HG02973 (cell line): Measurements from ENCODE around the gene HOXD13.

Experiments
- ATAC-seq: cut with Tn5 transposase; IDR thresholded peaks from one replicate; pipeline ENCODE4 v1.9.1; 2021; ENCODE audit warnings: moderate library complexity; ENCODE audit not compliant: unreplicated experiment

The HOXD13 gene

DNA sequence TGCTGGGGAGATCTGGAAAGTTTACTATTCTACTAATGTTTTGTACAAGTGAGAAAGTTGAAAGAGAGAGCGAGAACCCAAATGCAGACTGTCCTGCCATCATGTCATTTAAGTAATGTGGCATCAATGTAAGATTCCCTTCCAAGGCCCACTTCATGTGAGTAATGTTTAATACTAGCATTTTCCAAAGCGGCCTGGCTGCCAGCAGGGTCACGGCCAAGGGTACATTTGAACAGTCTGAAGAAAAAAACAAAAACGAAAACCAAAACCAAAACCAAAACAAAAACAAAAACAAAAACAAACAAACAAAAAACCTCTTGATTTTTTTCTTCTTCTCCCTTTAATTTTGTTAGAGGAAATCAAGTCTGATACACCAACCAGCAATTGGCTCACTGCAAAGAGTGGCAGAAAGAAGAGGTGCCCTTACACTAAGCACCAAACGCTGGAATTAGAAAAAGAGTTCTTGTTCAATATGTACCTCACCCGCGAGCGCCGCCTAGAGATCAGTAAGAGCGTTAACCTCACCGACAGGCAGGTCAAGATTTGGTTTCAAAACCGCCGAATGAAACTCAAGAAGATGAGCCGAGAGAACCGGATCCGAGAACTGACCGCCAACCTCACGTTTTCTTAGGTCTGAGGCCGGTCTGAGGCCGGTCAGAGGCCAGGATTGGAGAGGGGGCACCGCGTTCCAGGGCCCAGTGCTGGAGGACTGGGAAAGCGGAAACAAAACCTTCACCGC lies 26.2 kb downstream of the HOXD13 start:
- ATAC-seq = no peak

DNA sequence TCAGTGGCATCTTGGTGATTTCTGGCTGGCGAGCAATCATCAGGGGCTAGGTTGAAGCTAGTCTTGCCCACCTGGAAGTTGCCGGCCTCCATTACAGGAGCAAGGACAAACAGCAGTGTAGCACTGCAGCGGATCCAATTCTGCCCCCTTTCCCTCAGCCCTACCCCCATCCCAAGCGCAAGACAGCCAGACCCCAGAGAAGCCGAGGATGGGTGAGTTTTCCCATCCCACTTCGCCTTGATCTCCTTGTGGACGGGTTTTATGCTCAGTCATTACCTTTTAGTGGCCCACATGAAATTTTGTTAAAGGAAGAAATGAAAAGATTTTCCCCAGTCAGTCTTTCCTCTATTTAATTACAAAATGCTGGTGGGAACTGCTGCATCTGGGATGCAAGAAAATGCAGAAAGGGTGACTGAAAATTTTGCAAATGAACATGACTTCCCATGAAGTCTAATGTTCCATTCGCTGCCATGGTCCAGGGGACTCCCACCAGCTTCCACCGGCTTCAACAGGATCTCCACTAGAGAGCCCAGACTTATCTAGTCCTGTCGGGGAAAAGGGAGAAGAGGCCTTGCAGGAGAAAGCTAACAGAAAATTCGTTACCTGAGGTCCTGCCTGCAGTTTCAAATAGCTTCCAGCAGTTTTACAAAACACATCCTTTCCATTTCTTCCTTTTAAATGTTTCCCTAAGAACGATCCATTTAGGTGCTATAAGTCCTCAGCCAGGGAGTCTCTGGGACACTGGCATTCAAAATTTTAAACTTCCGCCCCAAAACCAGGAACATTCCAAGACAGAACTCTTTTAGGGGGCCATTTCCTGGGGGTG lies 28.1 kb downstream of the HOXD13 start:
- no peak for ATAC-seq

DNA sequence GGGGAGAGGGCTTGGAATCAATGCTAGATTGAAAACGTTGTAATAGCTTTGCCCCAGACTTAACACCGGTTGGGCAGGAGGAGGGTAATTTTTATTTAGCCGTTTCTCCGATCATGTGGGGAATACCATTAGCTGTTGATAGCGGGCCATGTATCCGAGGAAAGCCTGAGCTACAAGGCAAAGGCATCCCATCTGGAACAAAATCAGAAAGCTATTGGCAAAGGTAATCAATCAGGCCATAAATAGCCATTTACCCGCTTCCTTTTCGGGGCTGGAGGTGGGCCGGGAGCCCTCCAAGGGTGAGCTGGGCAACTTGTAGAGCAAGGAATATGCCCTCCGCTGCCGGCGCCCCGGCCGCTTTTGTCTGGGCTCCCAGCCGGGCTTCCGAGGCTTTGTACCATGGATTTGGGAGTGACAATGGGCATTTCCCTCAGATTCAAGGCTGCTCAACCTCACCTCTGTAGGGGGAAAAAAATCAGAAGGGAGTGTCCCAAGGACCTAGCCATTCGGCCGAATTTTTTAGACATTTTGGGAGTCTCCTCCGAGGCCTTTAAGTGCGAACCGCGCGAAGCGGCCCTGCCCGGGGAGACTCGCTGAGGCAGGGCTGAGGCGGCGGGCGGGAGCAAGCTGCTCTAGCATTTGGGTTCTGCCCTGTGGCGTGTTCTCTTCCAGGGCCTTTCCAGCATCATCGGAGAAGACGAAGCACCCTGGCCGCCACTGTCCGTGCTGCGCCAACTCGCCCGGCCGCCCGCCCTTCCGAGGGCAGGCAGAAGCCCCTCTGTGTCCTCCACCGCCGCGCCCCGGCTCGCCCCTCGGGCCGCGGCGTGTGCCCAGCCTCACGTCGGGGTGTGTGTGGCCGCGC lies 28.9 kb downstream of the HOXD13 start:
- no peak for ATAC-seq

DNA sequence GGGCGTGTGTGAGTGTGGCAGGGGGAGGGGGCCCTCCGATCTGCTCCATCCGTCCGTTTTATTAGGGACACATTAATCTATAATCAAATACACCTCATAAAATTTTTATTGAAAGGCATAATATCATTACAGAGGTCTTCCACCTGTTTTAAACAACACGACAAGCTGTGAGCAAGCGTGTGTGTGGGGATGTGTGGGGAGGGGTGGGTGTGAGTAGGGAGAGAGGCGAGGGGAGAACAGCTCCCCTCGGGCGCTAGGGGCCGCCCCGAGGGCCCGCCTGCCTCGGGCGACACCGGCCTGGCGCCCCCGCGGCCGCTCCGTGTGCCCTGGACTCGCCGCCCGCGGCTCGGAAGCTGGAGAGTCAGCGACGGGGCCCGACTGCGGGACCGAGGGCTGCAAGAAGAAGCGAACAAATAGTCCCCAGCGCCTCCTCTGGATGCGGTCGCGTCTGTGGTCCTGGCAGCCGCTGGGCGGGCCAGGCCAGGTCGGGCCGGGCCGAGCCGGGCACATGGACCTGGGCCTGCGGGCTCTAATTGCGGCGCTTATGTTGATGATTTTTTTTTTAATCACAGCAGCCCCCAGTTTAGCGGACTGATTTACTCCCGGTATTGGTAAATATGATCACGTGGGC lies 29.6 kb downstream of the HOXD13 start:
- ATAC-seq = no peak

DNA sequence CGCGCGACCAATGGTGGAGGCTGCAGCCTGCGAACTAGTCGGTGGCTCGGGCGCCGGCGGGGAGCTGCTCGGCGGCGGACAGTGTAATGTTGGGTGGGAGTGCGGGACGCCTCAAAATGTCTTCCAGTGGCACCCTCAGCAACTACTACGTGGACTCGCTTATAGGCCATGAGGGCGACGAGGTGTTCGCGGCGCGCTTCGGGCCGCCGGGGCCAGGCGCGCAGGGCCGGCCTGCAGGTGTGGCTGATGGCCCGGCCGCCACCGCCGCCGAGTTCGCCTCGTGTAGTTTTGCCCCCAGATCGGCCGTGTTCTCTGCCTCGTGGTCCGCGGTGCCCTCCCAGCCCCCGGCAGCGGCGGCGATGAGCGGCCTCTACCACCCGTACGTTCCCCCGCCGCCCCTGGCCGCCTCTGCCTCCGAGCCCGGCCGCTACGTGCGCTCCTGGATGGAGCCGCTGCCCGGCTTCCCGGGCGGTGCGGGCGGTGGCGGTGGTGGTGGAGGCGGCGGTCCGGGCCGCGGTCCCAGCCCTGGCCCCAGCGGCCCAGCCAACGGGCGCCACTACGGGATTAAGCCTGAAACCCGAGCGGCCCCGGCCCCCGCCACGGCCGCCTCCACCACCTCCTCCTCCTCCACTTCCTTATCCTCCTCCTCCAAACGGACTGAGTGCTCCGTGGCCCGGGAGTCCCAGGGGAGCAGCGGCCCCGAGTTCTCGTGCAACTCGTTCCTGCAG lies 30.3 kb downstream of the HOXD13 start, which contains the start of gene HOXD9:
TSS of gene HOXD9 (plus strand) at position 37 of the 728 bp plus-strand sequence. CDS start at position 87, 50 bp downstream.
- no peak for ATAC-seq

DNA sequence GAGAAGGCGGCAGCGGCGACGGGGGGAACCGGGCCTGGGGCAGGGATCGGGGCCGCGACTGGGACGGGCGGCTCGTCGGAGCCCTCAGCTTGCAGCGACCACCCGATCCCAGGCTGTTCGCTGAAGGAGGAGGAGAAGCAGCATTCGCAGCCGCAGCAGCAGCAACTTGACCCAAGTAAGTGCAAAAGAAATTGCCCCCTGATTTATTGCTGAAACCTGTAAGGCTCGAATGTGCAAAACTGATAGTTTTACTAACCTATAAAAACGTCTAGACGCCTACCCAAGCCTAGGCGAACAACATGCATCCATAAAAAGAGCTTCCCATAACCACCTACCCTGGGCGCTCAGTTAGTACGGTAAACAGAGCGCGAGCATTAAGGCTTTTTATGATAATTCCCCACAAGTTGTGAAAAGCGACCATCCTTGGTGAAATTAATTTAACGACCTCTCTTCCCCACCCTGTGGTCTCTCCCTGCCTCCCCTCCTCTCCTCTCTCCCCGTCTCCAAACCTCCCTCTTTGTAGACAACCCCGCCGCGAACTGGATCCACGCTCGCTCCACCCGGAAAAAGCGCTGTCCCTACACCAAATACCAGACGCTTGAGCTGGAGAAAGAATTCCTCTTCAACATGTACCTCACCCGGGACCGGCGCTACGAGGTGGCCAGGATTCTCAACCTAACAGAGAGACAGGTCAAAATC lies 31.0 kb downstream of the HOXD13 start:
- ATAC-seq = no peak

DNA sequence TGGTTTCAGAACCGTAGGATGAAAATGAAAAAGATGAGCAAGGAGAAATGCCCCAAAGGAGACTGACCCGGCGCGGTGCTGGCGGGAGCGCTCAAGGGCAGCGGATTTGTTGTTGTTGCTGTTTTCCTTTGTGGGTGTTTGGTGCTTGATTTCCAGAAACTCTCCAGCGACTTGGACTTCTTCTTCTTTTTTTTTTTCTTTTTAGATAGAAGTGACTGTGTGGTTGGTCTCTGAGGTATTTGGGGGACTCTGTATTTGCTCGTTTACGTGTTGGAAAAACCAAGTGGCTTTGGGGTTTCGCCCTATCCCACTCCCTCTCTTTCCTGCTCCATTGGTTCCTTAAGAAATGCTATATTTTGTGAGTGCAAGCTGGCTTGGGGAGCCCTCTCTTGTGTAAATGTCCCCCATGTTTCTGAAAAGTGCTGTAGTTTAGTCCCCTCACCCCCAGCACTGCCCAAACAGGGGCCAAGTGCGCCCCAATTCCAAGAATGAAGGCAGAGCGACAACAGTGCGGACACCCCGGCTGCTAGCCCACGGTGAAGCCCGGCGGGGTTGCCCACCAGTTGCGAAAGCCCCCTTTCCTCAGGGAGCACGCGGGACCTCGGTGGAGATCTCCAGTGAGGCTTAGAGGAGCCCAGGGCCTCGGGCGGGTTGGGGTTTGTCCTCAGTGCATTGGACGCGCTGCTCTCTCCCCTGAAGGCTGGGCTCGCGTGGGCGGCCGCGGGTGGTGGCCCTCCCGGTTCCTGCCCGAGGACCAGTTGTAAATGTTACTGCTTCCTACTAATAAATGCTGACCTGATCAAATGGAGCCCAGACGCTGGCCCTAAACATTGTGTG lies 31.8 kb downstream of the HOXD13 start:
- no peak for ATAC-seq

DNA sequence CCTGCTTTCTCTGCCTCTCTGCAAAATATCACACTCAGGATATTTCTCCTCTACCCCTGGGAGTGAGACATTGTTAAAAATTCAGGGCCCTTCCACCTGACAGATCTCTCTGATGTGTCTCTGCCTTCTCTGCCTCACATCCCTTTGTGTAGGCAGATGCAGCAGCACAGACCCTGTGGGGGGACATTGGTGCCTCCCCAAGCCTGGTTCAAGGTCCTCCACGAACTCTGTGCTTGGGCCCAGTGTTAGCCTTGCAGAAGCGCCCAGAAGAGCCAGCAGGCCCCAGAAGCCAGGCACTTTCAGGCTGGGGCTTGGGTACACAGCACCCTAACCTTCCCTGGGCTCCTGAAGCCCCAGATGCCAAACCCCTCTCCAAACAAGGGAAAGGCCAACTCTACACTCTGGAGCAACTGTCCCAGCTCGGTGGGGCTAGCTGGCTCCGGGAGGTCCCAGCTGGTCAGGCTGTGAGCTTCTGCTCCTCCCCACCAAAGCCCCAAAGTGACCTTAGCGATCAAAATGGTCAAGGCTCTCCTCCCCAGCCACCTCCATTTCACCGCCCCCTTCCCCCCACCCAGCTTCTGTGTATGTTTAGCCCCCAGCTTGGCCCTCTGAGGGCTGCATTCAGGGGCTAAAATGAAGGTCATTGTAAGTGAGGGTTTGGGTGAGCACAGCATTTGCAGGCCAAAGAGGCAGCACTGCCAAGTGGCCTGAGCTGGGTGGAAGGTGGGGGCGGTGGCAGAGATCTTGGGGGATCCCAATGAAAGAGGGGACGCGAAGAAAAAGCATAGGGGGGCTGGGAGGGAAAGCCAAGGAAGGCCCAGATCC lies 32.6 kb downstream of the HOXD13 start:
- no peak for ATAC-seq

DNA sequence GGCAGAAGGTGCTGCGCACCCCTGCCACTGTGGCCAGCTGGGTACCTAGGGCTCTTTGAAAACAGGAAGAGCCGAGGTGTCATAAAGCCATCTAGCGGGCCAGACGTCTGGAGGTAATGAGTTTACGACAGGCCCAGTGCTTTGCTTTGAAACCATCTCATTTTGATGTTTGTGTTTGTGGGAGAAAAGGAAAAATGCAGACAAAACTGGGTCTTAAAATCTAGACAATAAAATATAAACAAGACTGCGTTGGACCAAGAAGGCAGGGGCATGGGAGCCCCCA lies 33.2 kb downstream of the HOXD13 start:
- no peak for ATAC-seq

DNA sequence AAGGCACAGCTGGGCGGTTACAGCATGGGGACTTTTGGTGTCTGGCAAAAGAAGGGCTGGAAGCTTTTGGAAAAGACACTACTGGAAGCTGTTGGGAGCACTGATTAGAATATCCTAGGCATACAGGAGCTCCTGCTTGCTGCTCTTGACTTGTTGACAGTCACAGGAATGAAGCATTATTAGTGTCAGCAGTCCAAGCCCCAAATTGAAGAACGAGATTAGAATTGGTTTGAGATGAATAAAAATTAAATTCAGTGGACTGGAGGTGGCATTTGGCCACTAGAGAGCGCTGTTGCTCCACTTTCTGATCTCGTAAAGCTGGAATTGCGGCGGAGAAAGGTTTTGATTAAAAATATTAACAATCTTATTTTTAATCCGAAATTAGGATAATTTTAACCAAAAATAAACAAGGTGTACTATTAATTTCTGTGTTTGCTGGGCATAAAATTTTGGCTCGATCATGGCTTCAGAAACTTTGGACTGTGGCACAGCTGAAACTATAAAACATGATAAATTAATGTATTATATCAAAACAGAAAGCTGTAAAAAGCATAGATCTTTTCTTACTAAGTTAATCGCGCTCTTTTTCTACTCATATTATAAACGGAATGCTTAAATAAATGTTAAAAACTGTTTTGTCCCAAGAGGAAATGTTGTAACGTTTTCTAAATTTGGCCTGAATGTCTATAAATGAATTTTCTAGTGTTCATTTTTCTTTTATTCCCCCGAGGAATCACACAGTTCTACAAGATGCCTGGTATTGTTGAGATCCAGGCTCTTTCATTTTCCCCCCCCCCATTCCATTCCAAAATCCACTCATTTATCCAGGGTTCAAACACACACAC lies 34.6 kb downstream of the HOXD13 start:
- no peak for ATAC-seq

DNA sequence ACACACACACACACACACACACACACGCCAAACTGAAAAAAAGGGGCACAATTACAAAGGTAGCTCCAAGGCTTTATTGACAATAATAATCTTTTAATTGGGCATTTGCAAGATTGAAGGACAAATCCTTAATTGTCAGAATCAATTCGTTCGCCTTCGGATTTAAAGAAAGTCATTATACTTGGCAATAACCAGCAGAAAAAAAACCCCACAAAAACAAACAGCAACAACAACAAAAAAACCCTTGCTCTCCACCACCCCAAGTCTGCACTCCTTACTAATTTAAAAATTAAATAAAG lies 35.2 kb downstream of the HOXD13 start:
- no peak for ATAC-seq

DNA sequence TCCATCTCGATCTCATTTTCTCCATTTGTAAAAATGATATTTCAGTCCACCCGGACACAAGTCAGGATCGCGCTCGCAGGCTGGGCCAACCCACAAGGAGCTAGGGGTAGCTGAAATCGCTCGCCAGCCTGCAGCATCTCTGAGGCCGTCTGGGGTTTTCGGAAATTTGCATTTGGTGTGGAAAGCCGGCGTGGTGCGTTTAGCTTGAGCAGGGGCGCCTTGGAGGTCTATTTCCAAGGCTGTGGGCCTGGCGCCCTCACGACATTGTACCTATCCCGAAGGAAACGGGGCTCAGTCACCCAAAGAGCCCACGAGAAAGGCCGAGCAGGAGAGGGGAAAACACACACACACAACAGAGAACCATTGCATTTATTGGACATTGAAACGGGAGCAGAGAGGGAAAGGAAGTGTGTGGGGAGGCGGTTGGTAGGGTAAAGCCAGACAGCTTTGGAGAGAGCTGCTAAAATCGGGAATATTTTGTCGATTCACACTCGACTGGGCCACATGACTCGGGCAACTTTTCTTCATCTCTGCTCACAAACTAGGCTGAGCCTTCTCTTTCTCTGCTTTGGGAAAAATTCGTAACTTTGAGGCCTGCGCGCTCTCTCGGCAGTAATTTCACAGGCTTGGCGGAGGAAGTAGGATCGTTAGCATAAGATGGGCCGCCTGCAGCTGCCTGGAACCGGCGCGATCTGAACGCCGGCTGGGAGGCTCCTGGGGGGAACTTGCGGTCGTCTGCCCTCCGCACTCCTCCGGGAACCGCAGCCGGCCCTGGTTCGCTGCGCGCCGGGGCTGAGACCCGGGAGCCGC lies 35.9 kb downstream of the HOXD13 start:
- ATAC-seq = no peak

DNA sequence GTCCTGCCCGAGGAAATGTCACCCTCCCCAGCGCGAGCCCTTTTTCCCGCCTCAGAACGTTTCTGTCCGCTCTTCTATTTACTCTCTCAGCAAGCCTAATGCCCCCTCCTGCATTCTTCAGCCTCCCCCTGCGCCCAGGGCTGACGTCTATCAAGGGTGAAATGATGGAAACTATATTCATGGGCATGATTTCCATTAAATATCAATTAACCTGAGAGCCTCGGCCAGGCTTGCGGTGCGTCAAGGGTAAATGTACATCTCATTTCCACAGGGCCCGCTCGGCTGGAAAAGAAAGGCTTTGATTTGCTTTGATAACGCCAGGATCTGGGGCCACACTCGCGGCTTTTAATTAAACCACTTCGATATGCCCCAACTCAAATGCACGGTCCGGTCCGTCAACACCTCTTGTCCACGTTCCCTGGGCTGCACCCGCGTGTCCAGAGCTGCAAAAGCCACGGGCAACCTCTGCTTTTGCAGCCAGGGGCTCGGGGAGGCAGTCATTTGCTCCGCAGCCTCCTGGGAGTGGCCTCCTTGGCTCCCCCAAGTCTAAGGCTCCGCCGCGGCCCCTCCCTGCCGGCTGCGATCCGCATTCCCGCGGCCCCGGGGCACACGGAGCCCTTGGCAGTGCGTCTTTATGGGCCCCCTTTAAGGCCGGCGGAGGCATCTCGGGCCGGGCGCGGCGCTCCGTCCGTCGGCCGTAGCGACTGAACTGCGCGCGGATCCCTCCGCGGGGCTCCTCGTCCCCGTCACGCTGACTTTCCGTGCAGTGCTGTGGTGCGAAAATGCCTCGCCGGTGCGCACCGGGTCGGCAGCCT lies 36.7 kb downstream of the HOXD13 start, which contains the start of gene HOXD8:
TSS of gene HOXD8 (plus strand) at position 724 of the 815 bp plus-strand sequence. CDS start 662 bp downstream, outside the sequence.
- ATAC-seq = no peak

DNA sequence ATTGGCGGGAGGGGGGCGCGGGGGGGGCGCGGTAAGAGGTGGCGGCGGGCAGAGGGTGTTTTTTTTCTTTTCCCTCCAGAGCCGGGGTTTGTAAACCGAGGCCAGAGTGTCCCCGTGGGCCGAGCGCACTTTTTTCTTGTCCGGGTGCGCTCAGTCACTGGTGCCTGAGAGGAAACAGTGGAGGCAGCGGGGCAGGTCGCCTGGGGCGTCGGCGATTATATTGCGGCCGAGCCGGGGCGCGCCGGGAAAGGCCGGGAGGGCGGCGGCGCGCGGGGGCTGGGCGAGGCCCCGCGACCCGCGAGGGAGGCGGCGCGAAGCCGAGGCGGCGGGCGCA lies 37.3 kb downstream of the HOXD13 start:
- no peak for ATAC-seq

DNA sequence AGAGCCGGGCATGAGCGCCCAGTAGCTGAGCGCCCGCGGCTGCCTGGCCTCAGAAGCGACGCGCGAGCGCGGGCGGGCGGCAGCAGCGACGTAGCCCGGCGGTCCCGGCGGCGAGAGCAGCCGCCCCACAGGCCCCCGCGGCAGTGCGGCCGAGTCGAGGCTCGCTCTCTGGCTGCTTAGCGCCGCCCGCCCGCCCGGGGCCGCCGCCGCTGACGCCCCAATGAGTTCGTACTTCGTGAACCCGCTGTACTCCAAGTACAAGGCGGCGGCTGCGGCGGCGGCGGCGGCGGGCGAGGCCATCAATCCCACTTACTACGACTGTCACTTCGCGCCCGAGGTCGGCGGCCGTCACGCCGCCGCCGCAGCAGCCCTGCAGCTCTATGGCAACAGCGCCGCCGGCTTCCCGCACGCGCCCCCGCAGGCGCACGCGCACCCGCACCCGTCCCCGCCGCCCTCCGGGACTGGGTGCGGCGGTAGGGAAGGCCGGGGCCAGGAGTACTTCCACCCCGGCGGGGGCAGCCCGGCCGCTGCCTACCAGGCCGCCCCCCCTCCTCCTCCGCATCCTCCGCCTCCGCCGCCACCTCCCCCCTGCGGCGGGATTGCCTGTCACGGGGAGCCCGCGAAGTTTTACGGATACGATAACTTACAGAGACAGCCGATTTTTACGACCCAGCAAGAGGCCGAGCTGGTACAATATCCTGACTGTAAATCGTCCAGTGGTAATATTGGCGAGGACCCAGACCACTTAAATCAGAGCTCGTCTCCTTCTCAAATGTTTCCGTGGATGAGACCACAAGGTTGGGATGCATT lies 37.8 kb downstream of the HOXD13 start:
- no peak for ATAC-seq
